RWPE1 (cell line): ENCODE results near the gene ORC5.

Source experiments
- CTCF ChIA-PET: fragments of 350-600 bp; sonication (Branson Sonifier 250); formaldehyde crosslinking; extraction: SDS; loops from one replicate; lab custom pipeline; 2021; lab: Yijun Ruan, JAX
- POLR2A ChIA-PET: fragments of 400-600 bp; formaldehyde crosslinking; extraction: SDS; loops from one replicate; lab custom pipeline; 2020; ENCODE audit warnings: antibody characterized with exemption; ENCODE audit not compliant: low non-redundant PET; lab: Yijun Ruan, JAX
- DNase-seq: peaks from one replicate; pipeline ENCODE4 v3.0.0; 2012; ENCODE audit warnings: low spot score
- H3K27ac ChIP-seq: fragments of 450-650 bp; 2 replicates; pipeline ENCODE4 v1.5.1; 2017
- CTCF ChIP-seq: fragments of 450-650 bp; conservative IDR thresholded peaks from 2 replicates; pipeline ENCODE4 v1.5.1; 2017; ENCODE audit warnings: low read depth, mild to moderate bottlenecking

Gene ORC5

GRCh38 chr7:104091242-104091641 is 116.6 kb downstream of the ORC5 start:
- DNase-seq = no peak
- TF ChIP-seq CTCF = no peak
- CTCF ChIA-PET = no interaction called here
- POLR2A ChIA-PET = no interaction called here
- no peak overlapping the region for H3K27ac ChIP-seq

GRCh38 chr7:104089612-104090011 is 118.2 kb downstream of the ORC5 start:
- ChIA-PET CTCF (no interaction called here), POLR2A (no interaction called here)
- no peak for TF ChIP-seq CTCF
- H3K27ac ChIP-seq = no peak overlapping the region
- DNase-seq = no peak

GRCh38 chr7:104089061-104089460 is 118.8 kb downstream of the ORC5 start:
- no peak for DNase-seq
- POLR2A ChIA-PET = no interaction called here
- TF ChIP-seq CTCF = no peak
- H3K27ac ChIP-seq = no peak overlapping the region
- CTCF ChIA-PET = no interaction called here
